Hematopoietic multipotent progenitor cell treated with erythropoietin and hydrocortisone succinate and interleukin-3 and kit ligand, for 15 days (in vitro differentiated cells): Measurements from ENCODE around the gene RUNX3.
"Not testable (repeated sequence)": the region's sequence is repeated elsewhere in the genome, so short reads cannot be mapped to it uniquely, and the experiment has no call there.

Experiments
- DNase-seq: peaks from one replicate; pipeline ENCODE4 v3.0.0-alpha.2; 2015; ENCODE audit warnings: low spot score

The RUNX3 gene

DNA sequence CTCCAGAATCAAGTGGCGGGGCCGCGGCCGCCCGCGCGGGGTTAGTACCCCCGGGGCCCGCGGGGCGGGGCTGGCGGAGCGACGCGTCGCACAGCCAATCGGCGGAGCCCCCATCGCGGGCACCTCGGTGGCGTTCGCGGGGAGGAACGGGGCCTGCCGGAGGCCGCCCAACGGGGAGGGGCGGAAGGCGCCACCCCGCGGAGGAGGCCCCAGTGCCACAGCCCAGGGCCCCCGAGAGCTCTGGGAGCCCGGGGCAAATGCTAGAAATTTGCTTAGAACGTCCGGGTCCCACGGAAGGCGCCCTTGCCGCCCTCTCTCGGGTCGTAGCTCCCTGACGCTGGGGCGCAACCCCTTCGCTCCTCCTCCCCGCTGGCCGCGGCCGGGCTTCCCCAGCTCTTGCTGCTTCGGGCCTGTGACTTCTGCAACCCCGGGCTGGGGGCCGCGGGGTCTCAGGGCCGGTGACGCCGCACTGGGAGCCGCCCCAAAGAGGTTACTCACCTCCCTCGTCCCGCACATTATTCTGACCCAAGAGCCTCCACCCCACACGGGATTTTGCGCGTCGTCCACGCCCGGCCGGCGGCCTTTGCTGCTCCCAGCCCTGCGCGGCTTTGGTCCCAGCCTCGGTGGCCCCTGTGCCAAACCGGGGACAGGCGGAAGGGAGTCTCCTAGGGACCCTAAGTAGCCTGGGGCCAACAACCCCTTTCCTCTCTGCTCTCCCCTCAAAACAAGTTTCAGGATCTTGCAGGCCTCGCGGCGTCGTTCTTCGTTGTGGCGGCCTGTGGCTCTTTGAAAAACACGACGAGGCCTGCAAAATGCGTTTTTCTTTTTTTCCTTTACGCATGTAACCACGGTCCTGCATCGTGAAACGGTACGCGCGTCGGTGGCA lies at the start of gene RUNX3:
RUNX3 (minus strand) TSS at position 17 of the 886 bp plus-strand sequence. CDS start 408 bp downstream, outside the sequence.
- peak; percentile 16 for DNase-seq

DNA sequence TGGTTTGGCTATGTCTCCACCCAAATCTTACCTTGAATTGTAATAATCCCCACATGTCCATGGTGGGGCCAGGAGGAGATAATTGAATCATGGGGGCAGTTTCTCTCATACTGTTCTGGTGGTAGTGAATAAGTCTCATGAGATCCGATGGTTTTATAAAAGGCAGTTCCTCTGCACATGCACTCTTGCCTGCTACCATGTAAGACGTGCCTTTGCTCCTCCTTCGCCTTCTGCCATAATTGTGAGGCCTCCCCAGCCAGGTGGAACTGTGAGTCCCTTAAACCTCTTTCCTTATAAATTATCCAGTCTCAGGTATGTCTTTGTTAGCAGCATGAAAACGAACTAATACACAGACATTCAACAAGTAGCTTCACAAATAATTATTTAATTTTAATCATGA lies 49.2 kb upstream of the RUNX3 start:
- not testable (repeated sequence) for DNase-seq

DNA sequence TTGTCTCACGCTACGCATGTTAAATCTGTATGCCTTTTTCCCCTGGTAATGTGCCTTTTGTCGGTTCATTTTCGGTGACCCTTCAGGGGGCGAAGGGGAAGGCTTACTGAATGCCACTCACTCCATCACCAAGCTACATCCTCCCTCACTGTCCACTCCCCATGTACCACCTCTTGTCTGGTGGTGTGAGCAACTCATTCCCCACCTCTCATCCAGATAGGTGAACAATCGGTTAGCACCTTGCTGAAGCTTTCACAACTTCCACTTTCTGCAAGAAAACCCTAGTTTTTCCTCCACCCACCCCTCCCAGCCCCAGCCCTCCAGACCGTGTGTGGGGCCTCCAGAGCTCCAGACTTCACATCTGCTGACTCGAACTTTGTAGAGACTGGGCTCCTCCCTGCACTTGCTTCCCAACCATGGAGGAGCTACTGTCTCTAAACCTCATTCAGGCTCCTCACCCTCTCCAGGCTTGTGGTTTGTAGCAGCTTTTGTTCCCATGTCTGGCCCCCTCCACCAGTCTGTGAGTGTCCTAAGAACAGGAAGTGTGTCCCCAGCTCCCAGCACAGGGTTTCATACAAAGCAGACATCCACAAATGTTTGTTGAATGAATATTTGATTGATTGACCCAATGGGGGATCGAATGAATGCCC lies 48.4 kb upstream of the RUNX3 start:
- no peak for DNase-seq

DNA sequence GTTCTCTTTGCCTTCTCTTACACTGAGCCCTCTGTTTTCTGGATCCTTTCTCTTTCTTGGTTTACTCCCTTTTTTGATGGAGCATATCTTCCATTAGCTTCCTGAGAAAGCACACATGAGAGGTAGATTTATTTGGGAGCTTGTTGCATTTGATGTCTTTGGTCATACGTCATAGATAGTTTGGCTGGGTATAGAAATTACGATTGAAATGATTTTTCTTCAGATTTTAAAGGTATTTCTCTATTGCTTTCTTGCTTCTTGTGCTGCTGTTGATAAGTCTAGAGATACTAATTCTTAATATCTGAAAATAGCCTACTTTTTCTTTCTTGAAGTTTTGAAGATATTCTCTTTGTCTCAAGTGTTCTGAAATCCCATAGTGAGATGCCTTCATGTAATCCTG lies 45.3 kb upstream of the RUNX3 start:
- no peak for DNase-seq

DNA sequence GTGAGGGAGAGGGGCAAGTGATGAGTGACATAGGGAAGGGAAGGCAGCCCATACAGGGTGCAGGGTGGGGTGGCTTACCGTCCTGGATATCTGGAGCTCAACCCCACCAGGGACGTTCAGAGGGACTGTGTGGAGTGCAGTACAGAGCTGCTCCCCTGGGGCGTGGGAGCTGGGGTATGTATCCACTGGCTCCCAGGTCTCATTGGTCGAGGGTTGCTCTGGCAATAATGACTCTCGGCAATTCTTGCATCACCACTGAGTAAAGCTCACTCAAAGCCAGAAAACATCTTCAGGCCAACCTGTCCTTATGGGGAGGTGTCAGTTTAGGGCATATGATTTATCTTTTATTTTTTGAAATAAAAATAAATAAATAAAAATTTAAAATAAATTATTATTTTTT lies 43.2 kb upstream of the RUNX3 start:
- DNase-seq, result no peak

DNA sequence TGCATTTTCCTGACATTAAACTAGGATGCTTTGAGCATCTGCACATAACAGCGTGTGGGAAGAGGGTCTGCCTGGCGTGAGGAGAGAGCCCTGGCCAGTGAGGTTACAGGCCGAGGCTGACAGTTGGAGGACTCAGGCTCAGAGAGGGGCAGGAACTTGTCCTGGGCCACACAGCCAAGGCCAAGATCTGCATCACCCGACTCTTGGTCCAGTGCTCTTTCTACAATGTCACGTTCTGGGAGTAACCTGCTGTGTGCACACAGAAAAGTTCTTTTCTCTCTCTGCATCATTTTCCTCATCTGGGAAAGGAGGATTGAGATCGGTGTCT lies 42.8 kb upstream of the RUNX3 start:
- no peak for DNase-seq

DNA sequence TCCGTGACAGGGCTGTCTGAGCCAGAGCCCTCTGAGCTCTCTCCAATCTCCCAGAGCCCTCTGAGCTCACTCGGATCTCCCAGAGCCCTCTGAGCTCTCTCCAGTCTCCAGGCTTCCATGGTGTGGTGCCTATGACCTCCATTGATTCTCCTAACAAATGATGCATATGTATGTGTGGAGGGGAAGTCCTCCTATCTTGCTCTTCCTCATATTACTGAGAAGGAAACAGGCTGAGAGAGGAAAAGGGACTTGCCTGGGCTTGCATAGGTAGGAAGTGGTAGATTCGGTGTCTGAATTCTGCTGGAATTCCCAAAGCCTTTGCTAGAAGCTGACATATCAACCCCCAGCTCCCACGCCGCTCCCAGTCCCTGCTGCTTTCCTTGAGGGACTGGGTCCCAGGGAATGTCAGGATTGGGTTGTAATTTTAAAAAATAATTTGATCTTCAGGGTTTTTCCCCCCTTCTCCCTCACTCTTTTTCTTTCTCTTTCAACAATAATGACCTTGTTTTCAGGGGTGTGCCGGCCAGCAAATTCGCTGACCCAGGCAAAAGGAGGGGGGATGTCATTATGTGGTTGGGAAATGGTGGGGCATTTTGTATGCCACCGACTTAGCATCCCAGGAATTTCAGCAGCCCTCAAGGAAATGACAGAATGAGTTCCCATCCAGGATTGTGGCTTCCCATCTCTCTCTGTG lies 42.3 kb upstream of the RUNX3 start:
- DNase-seq, result no peak

DNA sequence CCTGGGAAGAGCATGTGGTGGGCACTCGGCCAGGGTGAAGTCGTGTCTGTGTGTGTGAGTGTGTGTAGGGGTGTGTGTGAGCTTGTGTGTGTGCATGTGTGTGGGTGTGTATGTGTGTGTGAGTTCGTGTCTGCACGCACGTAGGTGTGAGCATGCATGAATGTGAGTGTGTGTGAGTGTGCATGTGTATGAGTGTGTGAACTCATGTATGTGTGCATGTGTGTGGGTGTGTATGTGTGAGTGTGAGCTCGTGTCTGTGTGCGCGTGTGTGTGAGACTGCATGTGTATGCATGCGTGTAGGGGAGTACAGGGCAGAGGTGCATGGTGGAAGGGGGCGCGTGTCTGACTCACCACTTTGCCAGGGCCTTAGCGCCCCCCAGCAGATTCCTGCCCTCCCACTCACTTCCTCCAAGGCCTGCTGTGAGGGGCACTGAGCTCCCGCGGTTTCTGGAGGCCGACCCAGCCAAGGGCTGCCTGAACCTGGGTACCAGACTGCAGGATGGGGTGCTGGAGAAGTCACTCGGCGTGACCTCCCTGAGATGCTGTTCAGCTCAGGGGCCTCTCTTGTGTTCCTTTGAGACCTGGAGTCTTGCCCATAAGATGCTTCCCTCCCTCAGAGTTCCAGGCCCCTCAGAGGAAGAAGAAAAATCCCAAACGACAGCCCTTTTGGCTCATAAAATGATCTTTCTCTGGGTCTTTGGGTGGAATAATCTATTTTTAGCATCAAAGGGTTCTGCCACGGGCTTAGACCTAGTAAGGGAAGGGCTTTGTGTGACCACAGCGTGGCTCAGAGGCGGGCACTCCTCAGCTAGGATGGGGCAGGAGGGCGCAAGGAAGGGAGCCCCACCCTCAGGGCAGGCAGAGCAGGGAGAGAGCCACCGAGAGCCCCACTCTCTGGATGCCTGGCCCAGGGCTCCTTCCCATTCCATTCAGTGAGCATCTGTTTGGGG lies 41.1 kb upstream of the RUNX3 start:
- DNase-seq, result no peak

DNA sequence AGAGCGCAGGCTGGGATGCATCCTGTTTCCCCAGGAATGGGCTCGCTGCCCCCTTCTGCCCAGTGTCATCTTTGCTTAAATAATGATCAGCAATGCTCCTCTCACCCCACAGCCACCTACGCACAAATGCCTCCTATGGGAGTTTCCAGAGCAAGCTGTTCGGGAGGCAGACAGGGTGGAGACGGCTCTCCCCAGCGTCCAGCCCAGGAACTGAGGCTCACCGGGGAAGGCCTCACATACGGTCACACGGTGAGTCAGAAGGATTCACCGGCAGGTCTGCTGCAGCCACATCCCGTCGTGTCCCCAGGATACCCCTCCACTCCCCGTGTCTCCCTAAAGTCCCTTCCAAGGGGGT lies 40.3 kb upstream of the RUNX3 start:
- no peak for DNase-seq

DNA sequence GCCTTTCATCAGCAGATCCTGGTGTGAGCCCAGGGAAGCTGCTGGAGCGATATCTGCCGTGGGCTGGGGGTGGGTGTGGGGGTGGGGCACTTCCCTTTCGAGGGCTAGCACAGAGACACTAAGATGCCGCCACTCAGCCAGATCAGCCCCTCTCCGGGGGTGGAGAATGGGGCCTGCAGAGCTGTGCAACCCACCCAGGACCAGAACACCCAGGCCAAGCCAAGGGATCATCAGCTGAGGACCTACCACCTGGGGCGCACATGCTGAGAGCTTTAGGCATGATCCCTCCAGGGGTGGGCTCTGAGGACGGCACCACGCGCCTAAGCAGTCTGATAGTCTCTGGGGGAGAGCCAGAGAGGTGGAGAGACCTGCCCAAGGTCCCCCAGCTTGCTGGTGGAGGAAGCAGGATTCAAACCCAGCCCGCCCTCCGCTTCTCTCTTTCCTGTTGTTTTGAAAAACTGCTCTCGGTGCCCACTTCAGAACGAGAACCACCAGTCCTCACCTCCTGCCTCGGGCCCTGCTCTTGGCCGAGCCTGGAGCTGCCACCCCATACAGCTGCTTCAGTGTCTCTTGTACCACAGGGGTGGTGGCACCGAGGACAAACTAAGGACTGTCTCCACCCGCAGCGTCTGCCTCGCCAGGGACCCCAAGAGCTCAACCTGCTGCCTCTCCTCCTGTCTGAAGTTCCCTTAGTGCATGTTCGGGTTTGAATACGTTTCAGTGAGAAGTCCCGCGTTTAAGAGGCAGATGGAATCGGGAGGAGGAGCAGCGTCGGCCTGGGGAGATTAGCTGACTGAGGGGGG lies 39.7 kb upstream of the RUNX3 start:
- no peak for DNase-seq

DNA sequence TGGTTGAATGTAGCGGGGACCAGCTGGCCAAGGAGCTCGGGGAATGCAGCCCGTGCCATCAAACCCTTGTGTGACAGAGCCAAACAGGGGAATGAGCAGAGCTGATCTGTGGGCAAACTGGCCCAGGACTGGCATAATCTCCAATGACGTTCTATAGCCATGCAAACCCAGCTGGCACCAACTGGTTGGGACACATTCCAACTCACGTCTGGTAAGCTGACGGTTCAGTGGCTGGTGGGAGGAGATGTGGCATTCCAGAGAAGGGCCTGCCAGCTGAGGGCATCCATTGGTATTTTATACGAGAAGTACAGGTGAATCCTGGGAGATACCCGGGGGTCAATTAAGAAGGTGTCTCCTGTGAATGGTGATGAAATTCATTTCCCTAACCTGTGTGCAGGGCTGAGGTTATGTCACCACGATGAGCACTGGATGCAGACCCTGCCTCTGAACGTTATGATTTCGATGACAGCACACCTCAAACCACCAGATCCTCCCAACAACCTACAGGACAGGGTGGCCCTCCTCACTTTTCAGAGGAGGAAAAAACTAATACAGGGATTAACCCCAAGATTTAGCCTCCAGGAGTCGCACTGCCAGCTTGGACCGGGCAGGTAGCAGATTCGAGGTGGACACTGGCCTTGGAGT lies 39.0 kb upstream of the RUNX3 start:
- DNase-seq, result no peak

DNA sequence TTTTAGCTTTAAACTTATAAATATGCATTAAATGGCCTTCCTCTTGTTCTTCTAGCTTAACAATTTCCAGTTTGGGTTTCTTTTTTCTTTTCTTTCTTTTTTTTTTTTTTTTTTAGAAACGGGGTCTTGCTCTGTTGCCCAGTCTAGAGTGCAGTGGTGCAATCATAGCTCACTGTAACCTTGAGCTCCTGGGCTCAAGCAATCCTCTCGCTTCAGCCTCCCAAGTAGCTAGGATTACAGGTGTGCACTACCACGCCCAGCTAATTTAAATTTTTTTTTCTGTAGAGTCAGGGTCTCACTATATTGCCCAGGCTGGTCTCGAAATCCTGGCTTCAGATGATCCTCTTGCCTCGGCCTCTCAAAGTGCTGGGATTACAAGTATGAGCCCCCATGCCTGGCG lies 37.9 kb upstream of the RUNX3 start:
- no peak for DNase-seq

DNA sequence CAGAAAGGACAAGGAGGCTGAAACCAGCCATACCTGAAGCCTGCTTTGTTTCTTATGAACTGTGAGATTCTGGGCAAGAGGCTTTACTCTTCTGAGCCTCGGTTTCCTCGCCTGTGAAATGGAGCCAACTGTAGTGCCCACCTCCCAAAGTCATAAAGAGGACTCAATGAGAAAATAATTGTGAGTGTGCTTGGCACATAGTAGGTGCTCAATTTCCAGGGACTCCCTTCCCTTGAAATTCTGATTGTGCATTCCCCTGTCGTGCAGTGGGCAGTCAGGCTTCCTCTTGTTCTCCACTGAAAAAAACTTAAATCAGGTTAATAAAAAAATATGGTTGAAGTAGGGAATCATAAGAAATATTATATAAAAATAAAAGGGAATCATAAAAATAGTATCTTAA lies 37.5 kb upstream of the RUNX3 start:
- DNase-seq, result no peak

DNA sequence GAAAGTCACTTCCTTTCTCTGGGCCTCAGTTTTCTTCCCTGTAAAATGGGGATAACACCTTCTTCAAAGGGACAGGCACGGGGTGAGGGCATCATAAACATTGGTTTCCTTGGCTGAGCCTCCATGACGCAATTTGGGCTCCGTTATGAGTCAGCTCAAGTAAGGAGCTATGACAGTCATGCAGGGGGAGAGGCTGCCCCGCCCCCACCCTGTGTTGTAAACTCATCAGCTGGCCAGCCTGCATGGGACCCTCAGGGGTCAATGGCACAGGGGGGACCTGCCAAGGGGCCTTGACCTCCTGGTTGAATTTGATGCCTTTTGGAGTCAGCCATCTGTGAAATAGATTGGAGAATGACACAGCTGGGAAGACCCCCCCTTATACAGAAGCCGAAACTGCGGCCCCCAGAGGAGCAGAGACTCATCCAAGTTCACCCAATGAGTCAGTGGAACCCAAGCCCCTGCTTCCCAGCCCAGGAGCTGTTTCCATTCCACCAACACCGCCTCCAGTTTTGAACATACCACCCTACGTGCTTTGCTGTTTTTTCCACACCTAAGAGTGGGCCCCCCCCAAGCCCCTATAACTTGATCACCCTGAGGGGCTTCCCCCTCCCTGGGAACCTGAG lies 36.8 kb upstream of the RUNX3 start:
- no peak for DNase-seq

DNA sequence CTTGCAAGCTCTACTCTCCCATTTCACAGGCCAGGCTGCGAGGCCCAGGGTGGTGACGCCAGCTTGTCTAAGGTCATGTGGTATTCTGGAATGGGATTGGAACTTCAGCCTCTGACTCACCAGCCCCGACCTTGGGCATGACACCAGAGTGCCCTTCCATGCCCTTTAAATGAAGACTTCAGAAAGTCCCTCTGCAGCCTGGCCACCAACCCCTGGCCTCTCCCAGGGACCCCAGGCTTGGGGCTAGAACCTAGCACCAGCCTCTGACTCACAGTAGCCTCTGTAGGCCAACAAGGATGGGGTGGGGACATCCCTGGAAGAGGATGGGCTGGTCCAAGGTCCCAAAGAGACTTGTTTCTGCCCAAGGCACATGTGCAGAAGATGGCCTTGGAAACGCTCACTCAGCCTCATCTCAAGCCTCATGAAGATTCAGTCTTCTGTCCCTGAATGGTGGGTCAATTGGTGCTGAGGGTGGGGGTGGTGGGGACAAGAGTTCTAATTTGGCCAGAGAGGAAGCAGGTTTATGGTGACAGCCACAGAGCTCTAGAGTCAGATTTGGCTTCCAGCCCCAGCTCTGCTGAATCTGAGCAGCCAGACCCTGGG lies 36.1 kb upstream of the RUNX3 start:
- DNase-seq, result no peak

DNA sequence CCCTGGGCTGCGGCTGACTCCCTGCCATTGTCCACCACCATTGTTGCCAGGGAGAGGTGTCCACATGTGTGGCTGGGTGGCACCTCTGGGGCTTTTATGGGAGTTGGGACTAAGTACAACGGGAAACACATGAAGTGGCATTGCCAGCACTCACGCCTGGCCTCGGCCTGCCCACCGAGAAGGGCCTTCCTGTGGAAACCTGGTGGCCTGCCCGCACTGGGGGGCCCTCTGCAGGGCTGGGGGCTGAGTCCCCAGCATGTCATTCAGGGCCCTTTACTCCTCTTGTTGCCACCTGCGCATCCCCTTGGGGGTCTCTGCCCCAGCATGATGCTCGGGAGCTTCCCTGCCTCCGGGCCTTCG lies 35.5 kb upstream of the RUNX3 start:
- no peak for DNase-seq

DNA sequence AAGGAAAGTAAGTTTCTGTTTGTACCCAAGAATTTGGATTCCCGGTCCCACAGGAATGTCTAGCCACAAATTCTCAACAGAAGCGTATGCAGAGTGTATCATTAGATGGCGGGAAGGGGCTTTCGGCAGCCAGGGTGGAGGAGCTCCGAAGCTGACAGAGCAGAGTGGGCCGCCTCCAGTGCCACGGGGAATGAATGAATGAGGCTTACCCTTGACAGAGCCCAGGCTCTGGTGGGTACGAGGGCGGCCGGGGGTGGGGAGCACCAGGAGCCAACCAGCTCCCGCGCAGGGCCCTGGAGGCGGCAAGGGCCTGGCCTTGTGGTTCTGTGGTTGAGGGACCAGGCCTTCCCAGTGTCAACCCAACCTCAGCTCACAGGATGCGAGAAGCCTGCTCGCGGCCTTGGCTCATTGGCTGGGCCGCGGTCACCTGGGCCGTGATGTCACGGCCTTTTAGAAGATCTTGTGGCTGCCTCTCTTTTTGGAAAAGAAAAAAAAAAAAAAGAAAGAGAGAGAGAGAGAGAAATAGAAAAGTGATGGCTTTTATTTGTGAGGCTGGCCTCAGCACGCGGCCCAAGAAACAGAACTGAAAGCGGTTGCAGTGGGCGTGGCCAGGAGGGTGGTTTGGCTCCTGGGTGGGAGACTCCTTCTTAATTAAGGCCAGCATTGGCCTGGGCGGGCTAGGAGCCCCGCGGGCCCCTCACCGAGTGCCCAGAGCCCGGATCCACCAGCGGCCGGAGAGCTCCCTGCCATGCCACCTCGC lies 34.9 kb upstream of the RUNX3 start:
- DNase-seq, result no peak

DNA sequence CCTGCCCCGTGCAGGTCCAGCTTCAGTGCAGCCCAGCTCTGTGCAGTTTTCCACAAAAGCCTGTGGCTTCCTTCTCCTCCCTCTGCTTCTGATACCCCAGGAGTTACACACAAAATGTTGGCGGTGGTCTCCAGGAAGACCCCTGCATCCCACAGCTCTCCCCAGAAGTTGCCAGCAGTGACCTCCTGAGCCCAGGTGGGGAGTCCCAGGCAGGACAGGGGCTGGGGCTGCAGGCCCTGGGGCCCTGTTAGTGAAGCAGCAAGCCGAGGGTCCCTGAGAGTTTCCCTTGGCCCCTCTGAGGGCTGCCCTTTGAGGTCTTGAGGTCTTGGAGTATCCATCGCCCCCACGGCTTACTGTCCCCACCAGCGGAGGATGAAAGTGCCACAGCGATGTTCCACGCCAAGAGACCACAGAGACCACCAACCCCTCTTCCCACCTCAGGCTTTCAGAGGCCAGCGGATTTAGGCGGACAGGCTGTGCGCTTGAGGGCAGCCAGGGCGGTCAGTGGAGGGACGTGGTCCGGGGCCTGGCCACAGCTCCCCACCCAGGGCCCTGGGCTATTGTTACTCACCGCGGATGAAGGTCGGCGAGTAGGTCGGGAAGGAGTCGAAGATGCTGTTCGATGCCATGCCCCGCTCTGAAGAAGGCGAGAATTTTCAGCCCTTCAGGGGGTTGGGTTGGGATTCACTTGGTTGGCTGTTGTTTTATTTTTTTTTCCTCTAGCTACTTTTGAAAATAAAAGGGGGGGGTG lies 34.0 kb upstream of the RUNX3 start:
- no peak for DNase-seq
